GM23338 (cell line): Measurements from ENCODE around the gene CAPNS2. TPM values are rescaled to one million over a fixed set of nuclear protein-coding genes. Genes with fewer than 3 reads are reported as not detected.

Experiments
- ATAC-seq: fragments of 200-7000 bp; cut with Tn5 transposase; 3 replicates; pipeline ENCODE4 v1.9.1; 2020
- DNase-seq: peaks from one replicate; pipeline ENCODE4 v3.0.0-alpha.2; 2015; ENCODE audit warnings: low spot score
- H2AFZ ChIP-seq: fragments of 200-600 bp; sonication (generic); 2 replicates; pipeline ENCODE4 v1.8.0; 2016; ENCODE audit warnings: antibody characterized with exemption, mild to moderate bottlenecking, moderate library complexity
- H3F3A ChIP-seq: fragments of 200-600 bp; sonication (generic); replicated peaks from 2 replicates; pipeline ENCODE4 v1.8.0; 2017; ENCODE audit warnings: antibody characterized with exemption, mixed run types, low read depth
- H3K27ac ChIP-seq: fragments of 200-600 bp; sonication (generic); 2 replicates; pipeline ENCODE4 v1.6.1; 2016; ENCODE audit warnings: low read depth
- H3K27me3 ChIP-seq: fragments of 200-600 bp; sonication (generic); 2 replicates; pipeline ENCODE4 v1.8.0; 2016; ENCODE audit warnings: mild to moderate bottlenecking, mixed run types, moderate library complexity; ENCODE audit not compliant: insufficient read depth
- H3K36me3 ChIP-seq: fragments of 200-600 bp; sonication (generic); 2 replicates; pipeline ENCODE4 v1.8.0; 2016; ENCODE audit warnings: mild to moderate bottlenecking; ENCODE audit not compliant: insufficient read depth
- H3K4me1 ChIP-seq: fragments of 200-600 bp; sonication (generic); 2 replicates; pipeline ENCODE4 v1.8.0; 2016; ENCODE audit warnings: mild to moderate bottlenecking, moderate library complexity; ENCODE audit not compliant: insufficient read depth
- H3K4me2 ChIP-seq: fragments of 200-600 bp; sonication (generic); 2 replicates; pipeline ENCODE4 v1.7.1; 2017; ENCODE audit warnings: mixed run types
- H3K4me3 ChIP-seq: fragments of 200-600 bp; sonication (generic); 2 replicates; pipeline ENCODE4 v1.6.1; 2016; ENCODE audit warnings: mixed run types
- H3K79me2 ChIP-seq: fragments of 200-600 bp; sonication (generic); replicated peaks from 2 replicates; pipeline ENCODE4 v1.8.0; 2017; ENCODE audit warnings: mild to moderate bottlenecking; ENCODE audit not compliant: insufficient read depth
- H3K9me2 ChIP-seq: fragments of 200-600 bp; sonication (generic); 2 replicates; pipeline ENCODE4 v1.8.0; 2017; ENCODE audit not compliant: insufficient read depth
- H4K20me1 ChIP-seq: fragments of 200-600 bp; sonication (generic); replicated peaks from 2 replicates; pipeline ENCODE4 v1.8.0; 2017; ENCODE audit warnings: mild to moderate bottlenecking; ENCODE audit not compliant: insufficient read depth
- H3K27ac Mint-ChIP-seq: 2 replicates; pipeline ENCODE4 v1.8.0; 2020; ENCODE audit warnings: inconsistent platforms, mild to moderate bottlenecking, moderate library complexity, mixed read lengths
- H3K27me3 Mint-ChIP-seq: 3 replicates; pipeline ENCODE4 v1.8.0; 2022; ENCODE audit warnings: low read depth, mild to moderate bottlenecking, moderate library complexity, mixed read lengths, inconsistent platforms; ENCODE audit not compliant: insufficient read depth, poor library complexity
- H3K36me3 Mint-ChIP-seq: 3 replicates; pipeline ENCODE4 v1.8.0; 2021; ENCODE audit warnings: low read depth, mild to moderate bottlenecking, inconsistent platforms, moderate library complexity, mixed read lengths
- H3K4me1 Mint-ChIP-seq: 3 replicates; pipeline ENCODE4 v1.8.0; 2020; ENCODE audit warnings: mild to moderate bottlenecking, inconsistent platforms, mixed read lengths
- H3K4me3 Mint-ChIP-seq: 3 replicates; pipeline ENCODE4 v1.8.0; 2021; ENCODE audit warnings: moderate library complexity, mild to moderate bottlenecking, inconsistent platforms, mixed read lengths
- H3K9me3 Mint-ChIP-seq: 3 replicates; pipeline ENCODE4 v1.8.0; 2020; ENCODE audit warnings: moderate library complexity, mild to moderate bottlenecking, inconsistent platforms, mixed read lengths
- CREB1 ChIP-seq: fragments of 250-450 bp; sonication (Bioruptor Pico); IDR thresholded peaks from 2 replicates; pipeline ENCODE4 v1.5.0; 2020; ENCODE audit warnings: low read depth, mild to moderate bottlenecking, moderate library complexity
- CTCF ChIP-seq, 2 experiments: fragments of 200-600 bp in 1 of 2; sonication (generic) in 1 of 2; conservative IDR thresholded peaks; 2 replicates each; pipeline versions ENCODE4 v1.5.1 to v1.6.1; 2016 to 2017; ENCODE audit warnings: antibody characterized with exemption in 2 of 2, low read depth in 2 of 2, mild to moderate bottlenecking in 2 of 2, moderate library complexity in 1 of 2
- ETS1 ChIP-seq: IDR thresholded peaks from 2 replicates; pipeline ENCODE4 v1.6.1; 2016; ENCODE audit warnings: antibody characterized with exemption
- EZH2 ChIP-seq: fragments of 200-600 bp; sonication (generic); IDR thresholded peaks from one replicate; pipeline ENCODE4 v1.8.0; 2017; ENCODE audit warnings: antibody characterized with exemption, mild to moderate bottlenecking, low read depth; ENCODE audit not compliant: unreplicated experiment
- NANOG ChIP-seq: IDR thresholded peaks from 2 replicates; pipeline ENCODE4 v1.6.1; 2016; ENCODE audit warnings: antibody characterized with exemption, borderline replicate concordance
- REST ChIP-seq: IDR thresholded peaks from one replicate; pipeline ENCODE4 v1.6.1; 2018; ENCODE audit warnings: antibody characterized with exemption; ENCODE audit not compliant: unreplicated experiment
- ZNF331 ChIP-seq: fragments of 250-450 bp; sonication (Bioruptor Pico); IDR thresholded peaks from 2 replicates; pipeline ENCODE4 v1.5.0; 2020; ENCODE audit warnings: low read depth, mild to moderate bottlenecking, moderate library complexity
- polyA plus RNA-seq: library from polyadenylated mRNA; unstranded; fragments of >200 nt; fragmentation: Nextera tagmentation; extraction: Ambion mirVana; gene quantifications from 2 replicates; pipeline ENCODE4 v1.2.1, GENCODE V29; 2016
- total RNA-seq: library from RNA; depleted of rRNA; stranded (reverse); fragments of >200 nt; shearing (Covaris generic); gene quantifications from 2 replicates; pipeline ENCODE4 v1.2.3, GENCODE V29; 2014

CAPNS2 gene
- total and polyA plus RNA-seq, 2 experiments from 2014 or later = 0.83 TPM; not detected in 1

GRCh38 chr16:55571191-55571897 is 4.9 kb downstream of the CAPNS2 start:
- H3K27ac Mint-ChIP-seq = no peak overlapping the region
- H3K9me3 Mint-ChIP-seq = no peaks in the 10 kb centered on the region
- no peaks in the 10 kb centered on the region for H3K27me3 Mint-ChIP-seq
- Histone ChIP-seq H4K20me1 (no peaks in the 10 kb centered on the region), H3K79me2 (no peaks in the 10 kb centered on the region), H3K9me2 (no peaks in the 10 kb centered on the region), H3K27ac (no peak overlapping the region), H3K4me1 (no peaks in the 10 kb centered on the region), H2AFZ (no peak overlapping the region), H3F3A (no peaks in the 10 kb centered on the region), H3K4me2 (no peak overlapping the region), H3K4me3 (no peak overlapping the region), H3K36me3 (no peaks in the 10 kb centered on the region), H3K27me3 (no peaks in the 10 kb centered on the region)
- no peak for ATAC-seq
- DNase-seq = no peak
- TF ChIP-seq CTCF (conservative IDR thresholded peaks at IDR 0.05; ENCODE audit: low read depth in 2 of 2) (no peak), ZNF331 (CRISPR knock-in tag) (no peak), EZH2 (no peak), CREB1 (no peak), REST (no peak), ETS1 (no peak)
- H3K4me1 Mint-ChIP-seq = peaks cover 2% of the 10 kb centered on the region; the same call in 1 of the 3 replicates
- no peaks in the 10 kb centered on the region for H3K36me3 Mint-ChIP-seq
- H3K4me3 Mint-ChIP-seq = no peak overlapping the region

GRCh38 chr16:55572439-55572838 is 6.0 kb downstream of the CAPNS2 start:
- H3K9me3 Mint-ChIP-seq = no peaks in the 10 kb centered on the region
- Histone ChIP-seq H3K36me3 (no peaks in the 10 kb centered on the region), H4K20me1 (no peaks in the 10 kb centered on the region), H3K9me2 (no peaks in the 10 kb centered on the region), H3K27me3 (no peaks in the 10 kb centered on the region), H3K79me2 (no peaks in the 10 kb centered on the region), H3K4me1 (no peaks in the 10 kb centered on the region), H3F3A (no peaks in the 10 kb centered on the region), H2AFZ (no peak overlapping the region), H3K27ac (no peak overlapping the region), H3K4me2 (no peak overlapping the region), H3K4me3 (no peak overlapping the region)
- peaks cover 2% of the 10 kb centered on the region; the same call in 1 of the 3 replicates for H3K4me1 Mint-ChIP-seq
- DNase-seq = peak; percentile 9
- no peaks in the 10 kb centered on the region for H3K27me3 Mint-ChIP-seq
- no peak overlapping the region for H3K27ac Mint-ChIP-seq
- no peak overlapping the region for H3K4me3 Mint-ChIP-seq
- ATAC-seq = no peak
- H3K36me3 Mint-ChIP-seq = no peaks in the 10 kb centered on the region
- TF ChIP-seq NANOG (no peak), EZH2 (no peak), REST (no peak)
